Activated CD4-positive, alpha-beta T cell treated with anti-CD3 and anti-CD28 coated beads for 24 hours (primary cell): ENCODE results near the gene CCNA2.

Experiments used
- DNase-seq, 2 donors: peaks; one replicate each; pipeline ENCODE4 v3.0.0-alpha.2; 2020; ENCODE audit warnings: low read depth in 2 of 2

Gene CCNA2

DNA sequence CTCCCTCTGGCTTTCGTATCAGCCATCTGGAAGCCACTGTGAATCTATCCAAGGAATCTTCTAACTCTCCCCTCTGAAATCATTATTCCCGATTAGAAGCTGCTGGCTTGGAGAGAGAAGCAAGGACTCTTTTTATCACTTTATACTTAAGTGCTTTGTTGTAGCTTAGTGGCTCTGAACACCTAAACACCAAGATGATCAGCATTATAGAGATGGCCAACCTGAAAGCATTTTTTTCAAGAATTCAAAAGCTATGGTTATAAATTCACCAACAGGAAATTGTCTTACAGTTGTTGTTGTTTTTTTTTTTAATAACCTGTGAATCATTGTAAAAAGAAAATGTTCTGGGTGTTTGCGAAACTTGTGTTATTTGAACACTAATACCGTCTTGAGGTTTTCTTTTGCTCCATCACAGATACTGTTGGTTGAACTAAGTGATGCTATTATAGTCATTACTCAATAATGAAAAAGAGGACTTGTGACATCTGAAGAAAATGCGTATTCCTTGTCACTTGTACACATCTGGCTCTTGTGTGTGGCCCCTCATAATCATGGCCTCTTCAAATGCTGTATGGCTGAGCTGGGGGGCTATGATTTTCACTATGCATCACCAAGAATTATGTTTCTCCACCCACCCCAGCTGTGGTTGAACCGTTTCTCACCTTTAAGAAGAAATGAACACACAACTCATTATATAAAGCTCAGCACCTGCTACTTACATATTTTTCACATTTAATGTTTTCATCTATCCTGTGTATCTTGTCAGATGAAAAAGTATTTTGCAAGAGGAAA, 46.9 kb downstream of the CCNA2 start:
- no peak for DNase-seq

DNA sequence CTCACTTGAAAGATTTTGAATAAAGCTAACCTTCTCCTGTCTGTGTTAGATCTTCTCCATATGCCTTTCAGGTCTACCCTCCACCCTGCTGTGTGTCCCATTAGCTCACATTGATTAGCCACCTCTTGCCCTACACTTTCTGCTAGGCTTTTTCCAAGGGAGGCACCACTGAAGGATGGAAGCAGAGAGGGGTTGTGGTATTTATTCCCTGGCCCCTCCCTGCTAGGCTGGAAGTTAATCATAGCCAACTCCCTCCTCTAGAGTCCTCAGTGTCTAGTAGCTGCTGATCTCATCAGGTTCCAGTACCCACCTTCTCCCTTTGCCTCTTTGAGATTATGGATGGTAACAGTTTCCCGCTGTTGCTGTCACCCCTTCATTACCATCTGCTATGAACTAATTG, 49.8 kb downstream of the CCNA2 start:
- no peak for DNase-seq

DNA sequence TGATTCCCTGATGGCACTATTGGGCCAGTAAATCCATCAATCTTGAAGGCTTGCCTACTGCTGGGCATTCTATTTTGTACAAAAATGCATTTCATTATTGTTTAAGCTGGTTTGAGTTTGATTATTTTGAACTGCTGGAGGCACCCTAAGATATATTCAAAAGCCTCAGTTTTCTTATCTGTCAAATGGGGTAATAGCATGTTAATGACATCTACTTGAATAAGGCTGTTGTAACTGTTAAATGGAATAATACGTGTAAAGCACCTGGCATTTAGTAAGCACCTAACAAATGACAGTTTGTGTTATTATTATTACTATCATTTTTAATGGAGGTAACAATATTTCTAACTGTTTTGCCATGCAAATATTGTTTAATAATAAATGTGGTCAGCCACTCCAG, 51.8 kb downstream of the CCNA2 start:
- no peak for DNase-seq

GRCh38 chr4:121769341-121769740, 54.3 kb downstream of the CCNA2 start:
- DNase-seq = no peak

GRCh38 chr4:121767166-121767565, 56.5 kb downstream of the CCNA2 start:
- DNase-seq = no peak
